ENCODE measurements around the gene MINAR1.

MINAR1 gene

GRCh38 chr15:79432345-79433275 lies 474 bp downstream of the MINAR1 start:
- DNase-seq: peak; percentile 33

- DNase-seq: no peak
Observed at GRCh38 chr15:79433276-79433990, 1.3 kb downstream of the MINAR1 start.

GRCh38 chr15:79434361-79434760 lies 2.2 kb downstream of the MINAR1 start:
- no peak for DNase-seq

- no peak for DNase-seq
Observed at GRCh38 chr15:79436037-79436780, 4.1 kb downstream of the MINAR1 start.

- DNase-seq: no peak
Observed at GRCh38 chr15:79437275-79438000, 5.3 kb downstream of the MINAR1 start.

- DNase-seq: no peak
Observed at GRCh38 chr15:79439236-79439635, 7.1 kb downstream of the MINAR1 start.

- no peak for DNase-seq
Observed at GRCh38 chr15:79440355-79440908, 8.3 kb downstream of the MINAR1 start.

- DNase-seq: no peak
Observed at GRCh38 chr15:79442911-79443310, 10.8 kb downstream of the MINAR1 start.

- DNase-seq: no peak
Observed at GRCh38 chr15:79447060-79447459, 14.9 kb downstream of the MINAR1 start.

- DNase-seq: peak; percentile 14
Observed at GRCh38 chr15:79450648-79451047, 18.5 kb downstream of the MINAR1 start.

- no peak for DNase-seq
Observed at GRCh38 chr15:79451361-79451999, 19.3 kb downstream of the MINAR1 start.

GRCh38 chr15:79452244-79453051 lies 20.3 kb downstream of the MINAR1 start:
- DNase-seq: no peak

- no peak for DNase-seq
Observed at GRCh38 chr15:79453446-79453845, 21.3 kb downstream of the MINAR1 start.

GRCh38 chr15:79454063-79454462 lies 21.9 kb downstream of the MINAR1 start:
- no peak for DNase-seq

- DNase-seq: peak; percentile 39
Observed at GRCh38 chr15:79455361-79455760, 23.2 kb downstream of the MINAR1 start.

GRCh38 chr15:79455943-79456342 lies 23.8 kb downstream of the MINAR1 start:
- no peak for DNase-seq

GRCh38 chr15:79458491-79458890 lies 26.4 kb downstream of the MINAR1 start:
- no peak for DNase-seq

- DNase-seq: no peak
Observed at GRCh38 chr15:79459666-79460065, 27.5 kb downstream of the MINAR1 start.

- DNase-seq: no peak
Observed at GRCh38 chr15:79463043-79463780, 31.1 kb downstream of the MINAR1 start.

GRCh38 chr15:79463781-79464270 lies 31.7 kb downstream of the MINAR1 start:
- no peak for DNase-seq

Measured in fibroblast of skin of right biceps (primary cell).